ENCODE measurements around the gene SNUPN. TPM values are rescaled to one million over a fixed set of nuclear protein-coding genes. Genes with fewer than 3 reads are reported as not detected.
"Not testable (repeated sequence)": the region's sequence is repeated elsewhere in the genome, so short reads cannot be mapped to it uniquely, and the experiment has no call there.

The SNUPN gene
- total and polyA plus RNA-seq, 4 experiments from 2014 or later: 21.0 to 35.2 (median 24.3) TPM

DNA sequence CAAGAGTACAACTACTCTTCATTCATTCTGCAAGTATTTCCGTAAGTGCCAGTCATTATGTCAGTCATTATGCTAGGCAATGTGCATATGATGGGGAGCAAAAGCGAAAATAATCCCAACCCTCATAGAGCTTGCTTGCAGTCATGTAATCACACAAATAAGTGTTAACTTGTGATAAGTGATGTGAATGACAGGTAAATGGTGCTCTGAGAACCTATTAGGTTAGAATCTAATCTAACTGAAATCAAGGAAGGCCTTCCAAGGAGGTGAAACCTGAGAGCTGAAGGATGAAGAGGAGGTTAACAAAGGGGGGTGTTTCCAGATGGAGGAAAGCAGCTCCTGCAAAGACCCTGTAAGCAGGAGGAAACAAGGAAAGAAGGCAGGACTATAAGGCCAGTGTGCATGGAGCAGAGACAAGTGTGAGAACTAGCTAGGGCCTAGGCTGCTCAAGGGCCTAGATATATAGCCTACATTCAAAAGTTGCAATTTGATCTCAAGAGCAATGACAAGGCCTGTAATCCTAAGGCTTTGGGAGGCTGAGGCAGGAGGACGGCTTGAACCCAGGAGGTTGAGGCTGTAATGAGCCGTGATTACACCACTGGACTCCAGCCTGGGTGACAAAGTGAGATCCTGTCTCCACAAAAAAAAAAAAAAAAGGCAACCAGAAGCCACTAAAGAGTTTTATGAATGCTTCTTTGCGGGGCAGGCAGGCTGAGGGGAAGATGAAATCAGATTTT is 51.7 kb downstream of the SNUPN start:
- H3K4me1 ChIP-seq (ENCODE audit: insufficient read depth, low read length): peaks cover 25% of the 10 kb centered on the region
- Mint-ChIP-seq H3K9me3 (no peaks in the 10 kb centered on the region), H3K4me1 (peaks cover 27 to 40% (median 33%) of the 10 kb centered on the region in 4 donors), H3K36me3 (peaks cover 0 to 10% of the 10 kb centered on the region in 2 donors), H3K27me3 (no peaks in the 10 kb centered on the region), H3K27ac (peak overlapping the region in 6 of 7 donors; percentile 32 to 89 (median 56)), H3K4me3 (peak overlapping the region in 4 of 8 donors; percentile 1 to 11 (median 8))
- H3K9me3 ChIP-seq (ENCODE audit: control insufficient read depth in 1 of 2, low read length in 2 of 2): no peaks in the 10 kb centered on the region
- POLR2A ChIA-PET (ENCODE audit: partially characterized antibody): interaction anchor here (1.0 to 1.1 kb wide), 2 partner anchors 33 to 67 kb away, joined by 3 to 5 read pairs; no protein-coding TSS in a partner anchor
- no peaks in the 10 kb centered on the region for H3K27me3 ChIP-seq (ENCODE audit: insufficient read depth, low read length)
- no peaks in the 10 kb centered on the region for H3K36me3 ChIP-seq (ENCODE audit: insufficient read depth, low read length)
- no peak for DNase-seq
- intact Hi-C loops (cut with micrococcal nuclease): loop anchor here (10.0 kb wide), 1 partner anchor 59 kb away; no protein-coding TSS in a partner anchor
- CTCF ChIA-PET (ENCODE audit: partially characterized antibody): interaction anchor here (2.3 kb wide), 1 partner anchor 23 kb away, joined by 8 read pairs; no protein-coding TSS in a partner anchor
- no peak overlapping the region for H3K4me3 ChIP-seq (ENCODE audit: low read length in 2 of 2)
- no peak overlapping the region for H3K27ac ChIP-seq (ENCODE audit: low read depth, low read length)

- POLR2A ChIA-PET (ENCODE audit: partially characterized antibody): no interaction called here
- peaks cover 13% of the 10 kb centered on the region for H3K4me1 ChIP-seq (ENCODE audit: insufficient read depth, low read length)
Measured at GRCh38 chr15:75570126-75570845, 55.2 kb downstream of the SNUPN start.

DNA sequence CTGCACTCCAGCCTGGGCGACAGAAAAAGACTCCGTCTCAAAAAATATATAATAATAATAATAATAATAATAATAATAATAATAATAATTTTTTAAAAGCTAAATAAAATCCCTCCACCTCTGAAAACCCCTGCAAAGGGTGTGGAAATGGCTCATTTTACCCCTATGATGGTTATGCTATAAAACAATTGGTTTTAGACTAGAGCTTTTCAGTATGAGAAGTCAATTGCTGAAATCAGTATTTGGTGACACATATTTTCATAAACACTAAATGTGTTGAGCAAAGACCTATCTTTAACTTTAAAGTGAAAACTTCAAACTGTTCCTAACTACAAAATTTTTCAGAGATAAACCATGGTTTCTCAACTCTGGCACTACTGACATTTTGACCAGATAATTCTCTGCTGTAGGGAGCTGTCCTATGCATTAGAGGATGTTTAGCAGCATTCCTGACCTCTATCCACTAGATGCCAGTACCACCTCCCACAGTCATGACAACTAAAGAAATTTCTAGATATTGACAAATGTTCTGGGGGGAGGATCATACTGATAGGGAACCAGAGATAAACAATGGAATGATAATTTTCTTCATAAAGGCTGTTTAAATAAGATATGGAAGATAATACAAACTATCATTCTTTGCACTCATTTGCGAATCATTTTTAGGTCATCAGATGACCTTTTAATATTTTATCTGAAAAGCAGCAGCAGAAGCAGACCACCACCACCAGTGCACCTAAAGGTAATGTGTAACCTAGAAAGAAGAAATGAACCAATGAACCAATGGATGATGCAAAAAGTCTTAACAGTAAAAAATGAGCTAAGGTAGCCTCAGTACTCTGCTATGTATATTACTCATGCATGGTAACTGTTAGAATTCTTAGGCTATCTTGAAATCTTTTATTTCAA is 60.2 kb downstream of the SNUPN start:
- Histone ChIP-seq H3K27me3 (ENCODE audit: insufficient read depth, low read length) (no peaks in the 10 kb centered on the region), H3K4me1 (ENCODE audit: insufficient read depth, low read length) (peaks cover 3% of the 10 kb centered on the region), H3K27ac (ENCODE audit: low read depth, low read length) (no peak overlapping the region), H3K9me3 (ENCODE audit: control insufficient read depth in 1 of 2, low read length in 2 of 2) (no peaks in the 10 kb centered on the region), H3K36me3 (ENCODE audit: insufficient read depth, low read length) (no peaks in the 10 kb centered on the region), H3K4me3 (ENCODE audit: low read length in 2 of 2) (no peak overlapping the region)
- ChIA-PET POLR2A (ENCODE audit: partially characterized antibody) (no interaction called here), CTCF (ENCODE audit: partially characterized antibody) (interaction anchor here (1.1 kb wide), 1 partner anchor 8 kb away, joined by 3 read pairs; no protein-coding TSS in a partner anchor)
- intact Hi-C loops (cut with micrococcal nuclease): no loop called here
- peaks cover 12 to 26% (median 16%) of the 10 kb centered on the region in 4 donors for H3K4me1 Mint-ChIP-seq
- peaks cover 0 to 8% of the 10 kb centered on the region in 2 donors for H3K36me3 Mint-ChIP-seq
- no peak overlapping the region for H3K4me3 Mint-ChIP-seq
- H3K9me3 Mint-ChIP-seq: no peaks in the 10 kb centered on the region
- H3K27me3 Mint-ChIP-seq: no peaks in the 10 kb centered on the region
- DNase-seq: no peak
- H3K27ac Mint-ChIP-seq: peak overlapping the region in 2 of 7 donors; percentile 29 to 53

More at GRCh38 chr15:75570126-75570845, 55.2 kb downstream of the SNUPN start:
- peaks cover 0 to 8% of the 10 kb centered on the region in 2 donors for H3K36me3 Mint-ChIP-seq
- H3K27me3 Mint-ChIP-seq: no peaks in the 10 kb centered on the region
- H3K27ac ChIP-seq (ENCODE audit: low read depth, low read length): no peak overlapping the region
- no peaks in the 10 kb centered on the region for H3K9me3 ChIP-seq (ENCODE audit: control insufficient read depth in 1 of 2, low read length in 2 of 2)
- peaks cover 20 to 35% (median 28%) of the 10 kb centered on the region in 4 donors for H3K4me1 Mint-ChIP-seq
- no peaks in the 10 kb centered on the region for H3K9me3 Mint-ChIP-seq
- no peak overlapping the region for H3K27ac Mint-ChIP-seq
- H3K27me3 ChIP-seq (ENCODE audit: insufficient read depth, low read length): no peaks in the 10 kb centered on the region
- CTCF ChIA-PET (ENCODE audit: partially characterized antibody): interaction anchor here (0.6 kb wide), 1 partner anchor 186 kb away, joined by 3 read pairs; no protein-coding TSS in a partner anchor
- intact Hi-C loops (cut with micrococcal nuclease): loop anchor here (10.0 kb wide), 1 partner anchor 55 kb away; no protein-coding TSS in a partner anchor
- H3K36me3 ChIP-seq (ENCODE audit: insufficient read depth, low read length): no peaks in the 10 kb centered on the region
- no peak overlapping the region for H3K4me3 ChIP-seq (ENCODE audit: low read length in 2 of 2)
- no peak for DNase-seq
- H3K4me3 Mint-ChIP-seq: no peak overlapping the region

DNA sequence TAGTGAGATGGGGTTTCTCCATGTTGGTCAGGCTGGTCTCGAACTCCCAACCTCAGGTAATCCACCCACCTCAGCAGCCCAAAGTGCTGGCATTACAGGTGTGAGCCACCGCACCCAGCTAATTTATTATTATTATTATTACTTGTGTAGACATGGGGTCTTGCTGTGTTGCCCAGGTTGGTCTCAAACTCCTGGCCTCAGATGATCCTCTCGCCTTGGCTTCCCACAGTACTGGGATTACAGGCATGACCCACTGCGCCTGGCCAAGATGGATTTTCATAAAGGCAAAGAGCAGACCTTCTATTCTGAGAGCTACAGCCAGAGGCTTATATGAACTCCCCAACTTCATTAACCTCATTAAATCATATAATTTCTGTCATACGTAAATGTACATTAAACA is 63.6 kb downstream of the SNUPN start:
- Histone ChIP-seq H3K4me1 (ENCODE audit: insufficient read depth, low read length) (peaks cover 3% of the 10 kb centered on the region), H3K27me3 (ENCODE audit: insufficient read depth, low read length) (no peaks in the 10 kb centered on the region), H3K36me3 (ENCODE audit: insufficient read depth, low read length) (no peaks in the 10 kb centered on the region), H3K9me3 (ENCODE audit: control insufficient read depth in 1 of 2, low read length in 2 of 2) (no peaks in the 10 kb centered on the region), H3K4me3 (ENCODE audit: low read length in 2 of 2) (no peak overlapping the region), H3K27ac (ENCODE audit: low read depth, low read length) (no peak overlapping the region)
- no peak for DNase-seq
- peaks cover 10 to 17% (median 12%) of the 10 kb centered on the region in 4 donors for H3K4me1 Mint-ChIP-seq
- ChIA-PET CTCF (ENCODE audit: partially characterized antibody) (no interaction called here), POLR2A (ENCODE audit: partially characterized antibody) (interaction anchor here (0.6 to 1.1 kb wide), 2 partner anchors 10 to 193 kb away, joined by 3 to 5 read pairs; partner anchors contain the start of gene MAN2C1)
- H3K27ac Mint-ChIP-seq: no peak overlapping the region
- H3K9me3 Mint-ChIP-seq: no peaks in the 10 kb centered on the region
- intact Hi-C loops (cut with micrococcal nuclease): no loop called here
- peaks cover 0 to 6% of the 10 kb centered on the region in 2 donors for H3K36me3 Mint-ChIP-seq
- H3K4me3 Mint-ChIP-seq: no peak overlapping the region
- H3K27me3 Mint-ChIP-seq: no peaks in the 10 kb centered on the region

DNA sequence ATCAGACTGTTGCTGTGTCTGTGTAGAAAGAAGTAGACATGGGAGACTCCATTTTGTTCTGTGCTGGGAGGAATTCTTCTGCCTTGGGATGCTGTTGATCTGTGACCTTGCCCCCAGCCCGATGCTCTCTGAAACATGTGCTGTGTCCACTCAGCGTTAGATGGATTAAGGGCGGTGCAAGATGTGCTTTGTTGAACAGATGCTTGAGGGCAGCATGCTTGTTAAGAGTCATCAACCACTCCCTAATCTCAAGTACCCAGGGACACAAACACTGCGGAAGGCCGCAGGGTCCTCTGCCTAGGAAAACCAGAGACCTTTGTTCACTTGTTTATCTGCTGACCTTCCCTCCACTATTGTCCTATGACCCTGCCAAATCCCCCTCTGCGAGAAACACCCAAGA is 66.2 kb downstream of the SNUPN start:
- H3K36me3 ChIP-seq (ENCODE audit: insufficient read depth, low read length); H3K27ac ChIP-seq (ENCODE audit: low read depth, low read length); POLR2A ChIA-PET (ENCODE audit: partially characterized antibody); H3K4me3 Mint-ChIP-seq; H3K27me3 Mint-ChIP-seq; H3K36me3 Mint-ChIP-seq; H3K4me1 ChIP-seq (ENCODE audit: insufficient read depth, low read length); DNase-seq; H3K9me3 ChIP-seq (ENCODE audit: control insufficient read depth in 1 of 2, low read length in 2 of 2); H3K9me3 Mint-ChIP-seq; H3K27me3 ChIP-seq (ENCODE audit: insufficient read depth, low read length); H3K4me3 ChIP-seq (ENCODE audit: low read length in 2 of 2); CTCF ChIA-PET (ENCODE audit: partially characterized antibody); H3K27ac Mint-ChIP-seq; intact Hi-C loops (cut with micrococcal nuclease): not testable (repeated sequence)
- H3K4me1 Mint-ChIP-seq: peaks cover 11 to 17% (median 14%) of the 10 kb centered on the region in 4 donors

DNA sequence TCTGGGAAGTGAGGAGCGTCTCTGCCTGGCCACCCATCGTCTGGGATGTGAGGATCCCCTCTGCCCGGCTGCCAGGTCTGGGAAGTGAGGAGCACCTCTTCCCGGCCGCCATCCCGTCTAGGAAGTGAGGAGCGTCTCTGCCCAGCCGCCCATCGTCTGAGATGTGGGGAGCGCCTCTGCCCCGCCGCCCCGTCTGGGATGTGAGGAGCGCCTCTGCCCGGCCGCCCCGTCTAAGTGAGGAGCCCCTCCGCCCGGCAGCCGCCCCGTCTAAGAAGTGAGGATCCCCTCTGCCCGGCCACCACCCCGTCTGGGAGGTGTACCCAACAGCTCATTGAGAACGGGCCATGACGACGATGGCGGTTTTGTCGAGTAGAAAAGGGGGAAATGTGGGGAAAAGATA is 66.6 kb downstream of the SNUPN start:
- H3K9me3 Mint-ChIP-seq; intact Hi-C loops (cut with micrococcal nuclease); CTCF ChIA-PET (ENCODE audit: partially characterized antibody): not testable (repeated sequence)

More for the DNA sequence above, 66.6 kb downstream of the SNUPN start:
- H3K27ac Mint-ChIP-seq; H3K4me3 ChIP-seq (ENCODE audit: low read length in 2 of 2); H3K4me3 Mint-ChIP-seq; H3K36me3 ChIP-seq (ENCODE audit: insufficient read depth, low read length); H3K27me3 ChIP-seq (ENCODE audit: insufficient read depth, low read length); H3K27me3 Mint-ChIP-seq; H3K4me1 ChIP-seq (ENCODE audit: insufficient read depth, low read length); DNase-seq; H3K27ac ChIP-seq (ENCODE audit: low read depth, low read length); H3K36me3 Mint-ChIP-seq; H3K9me3 ChIP-seq (ENCODE audit: control insufficient read depth in 1 of 2, low read length in 2 of 2); POLR2A ChIA-PET (ENCODE audit: partially characterized antibody): not testable (repeated sequence)
- H3K4me1 Mint-ChIP-seq: peaks cover 11 to 17% (median 14%) of the 10 kb centered on the region in 4 donors
